Measurements from ENCODE around the gene VIPR1.

VIPR1 gene

GRCh38 chr3:42581709-42582473 lies 79.4 kb downstream of the VIPR1 start, which contains the start of gene SEC22C:
TSS of gene SEC22C (minus strand) at chr3:42581967. CDS start at chr3:42569046, 12,921 bp downstream.
- peak; percentile 97 for DNase-seq

- no peak for DNase-seq
These were observed 80.1 kb downstream of the VIPR1 start for GRCh38 chr3:42582474-42583070.
